Stromal cell of bone marrow (primary cell): Measurements from ENCODE around the gene OR2V1.
"Not testable (repeated sequence)": the region's sequence is repeated elsewhere in the genome, so short reads cannot be mapped to it uniquely, and the experiment has no call there.

ENCODE experiments used
- DNase-seq: peaks from one replicate; pipeline ENCODE4 v3.0.0-alpha.2; 2012; ENCODE audit warnings: low read depth

The OR2V1 gene

DNA sequence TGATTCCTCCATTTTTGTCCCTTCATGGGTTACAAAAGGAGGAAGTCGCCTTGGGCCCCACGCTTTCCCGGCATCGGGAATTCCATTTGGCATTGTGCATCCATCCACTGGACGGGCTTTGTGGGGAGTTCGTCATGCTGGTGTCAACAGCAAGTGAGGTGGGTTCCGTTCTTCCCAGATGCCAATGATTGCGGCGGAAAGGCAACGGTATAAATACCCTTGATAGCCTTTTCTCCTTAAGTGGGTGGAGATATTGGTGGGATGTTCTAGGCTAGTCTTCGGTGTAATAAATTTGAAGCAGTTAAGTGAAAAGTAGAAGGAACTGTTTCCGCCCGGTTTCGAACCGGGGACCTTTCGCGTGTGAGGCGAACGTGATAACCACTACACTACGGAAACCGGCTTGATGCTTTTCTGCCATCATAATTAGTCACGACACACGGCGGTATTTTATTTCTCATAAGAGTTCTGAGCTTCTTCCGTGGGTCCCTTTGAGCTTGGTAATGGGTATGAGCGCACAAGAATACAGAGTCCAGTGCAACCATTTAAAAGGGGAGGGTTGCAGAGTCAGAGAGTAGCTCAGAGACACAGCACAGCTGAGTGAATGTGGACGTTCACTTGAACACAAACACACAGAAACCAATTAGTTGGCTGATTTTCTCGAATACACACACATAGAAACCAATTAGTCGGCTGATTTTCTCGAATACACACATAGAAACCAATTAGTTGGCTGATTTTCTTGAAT is 28.9 kb downstream of the OR2V1 start:
- not testable (repeated sequence) for DNase-seq

DNA sequence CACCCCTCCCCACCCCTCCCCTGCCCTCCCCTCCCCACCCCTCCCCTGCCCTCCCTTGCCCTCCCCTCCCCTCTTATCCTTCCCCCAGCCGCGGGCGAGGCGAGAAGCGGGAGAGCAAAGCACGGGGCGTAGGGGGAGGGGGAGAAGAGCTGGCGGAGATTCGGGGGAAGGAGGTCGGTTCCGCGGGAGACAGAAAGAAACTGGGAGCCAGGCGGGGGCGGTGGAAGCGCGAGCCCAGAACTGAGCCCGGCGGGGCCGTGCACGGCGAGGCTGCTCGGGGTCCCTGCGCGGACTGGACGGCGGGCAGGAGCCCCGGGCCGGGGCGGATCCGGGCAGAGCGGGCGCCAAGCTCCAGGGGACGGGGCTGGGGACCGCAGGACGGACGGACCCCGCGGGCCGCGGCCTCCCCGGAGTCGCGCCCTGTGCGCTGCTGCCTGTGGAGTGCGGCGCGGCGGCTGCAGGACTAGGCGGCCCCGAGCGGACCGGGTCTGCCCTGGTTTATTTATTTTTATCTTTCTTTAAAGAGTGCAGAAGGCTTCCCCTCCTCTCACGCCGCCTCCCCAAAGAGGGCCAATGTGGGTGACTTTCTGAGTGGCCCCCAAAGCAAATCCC is 29.8 kb downstream of the OR2V1 start:
- not testable (repeated sequence) for DNase-seq

DNA sequence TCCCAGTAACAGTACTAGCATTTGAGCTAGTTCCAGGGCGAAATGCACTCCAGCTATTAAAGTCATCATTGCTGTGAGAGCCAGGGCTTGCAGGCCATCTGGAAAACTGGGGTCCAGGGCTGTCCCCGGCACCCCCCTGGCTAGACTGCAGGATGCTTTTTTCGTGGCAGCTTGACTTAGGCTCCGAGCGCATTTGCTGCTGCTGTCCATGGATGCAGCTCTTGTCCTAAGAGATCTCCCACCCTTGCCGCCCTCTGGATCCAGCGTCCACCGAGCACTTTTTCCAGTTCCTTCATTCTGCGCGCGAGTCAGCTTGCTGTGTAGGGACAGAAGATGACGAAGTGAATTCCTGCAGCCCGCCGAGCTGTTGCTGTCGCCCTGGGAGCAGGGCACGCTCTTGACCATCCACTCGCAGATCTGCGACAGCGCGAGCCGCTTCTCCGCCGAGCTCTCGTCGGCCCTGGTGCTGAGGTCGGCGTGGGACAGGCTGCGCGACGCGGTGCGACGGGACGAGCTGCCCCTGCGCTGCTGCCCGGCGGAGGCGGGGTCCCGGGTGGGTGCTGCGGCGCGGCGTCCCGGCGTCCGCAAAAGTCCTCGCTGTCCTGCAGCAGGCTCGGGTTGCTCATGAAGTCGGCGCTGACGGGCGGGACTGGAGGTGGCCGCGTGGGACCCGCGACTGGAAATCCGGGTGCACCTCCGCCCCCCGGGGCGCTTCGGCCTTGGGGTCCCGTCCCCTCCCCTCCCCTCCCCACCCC is 30.7 kb downstream of the OR2V1 start:
- no peak for DNase-seq

DNA sequence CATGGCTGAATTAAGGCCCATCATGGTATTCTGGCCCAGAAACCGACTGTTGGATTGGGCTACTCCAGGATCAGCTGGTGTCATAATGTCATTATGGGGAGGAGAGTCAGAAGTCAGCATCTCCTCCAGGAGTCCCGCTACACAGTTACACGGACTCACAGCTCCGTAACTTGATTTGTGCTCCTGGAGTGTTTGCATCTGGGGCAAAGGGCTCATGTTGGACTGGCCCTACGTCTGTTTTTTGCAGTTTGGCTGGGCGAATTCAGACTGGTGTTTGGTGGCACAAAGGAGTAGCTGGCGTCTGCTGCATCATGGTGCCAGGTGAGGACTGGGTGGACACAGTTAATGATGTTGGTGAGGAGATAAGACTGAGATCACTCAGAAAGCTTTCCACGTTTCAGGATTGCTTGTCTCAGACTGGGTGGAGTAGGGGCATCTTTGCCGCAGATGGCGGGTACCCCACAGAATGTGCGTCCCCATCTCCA is 31.3 kb downstream of the OR2V1 start:
- DNase-seq, result no peak

DNA sequence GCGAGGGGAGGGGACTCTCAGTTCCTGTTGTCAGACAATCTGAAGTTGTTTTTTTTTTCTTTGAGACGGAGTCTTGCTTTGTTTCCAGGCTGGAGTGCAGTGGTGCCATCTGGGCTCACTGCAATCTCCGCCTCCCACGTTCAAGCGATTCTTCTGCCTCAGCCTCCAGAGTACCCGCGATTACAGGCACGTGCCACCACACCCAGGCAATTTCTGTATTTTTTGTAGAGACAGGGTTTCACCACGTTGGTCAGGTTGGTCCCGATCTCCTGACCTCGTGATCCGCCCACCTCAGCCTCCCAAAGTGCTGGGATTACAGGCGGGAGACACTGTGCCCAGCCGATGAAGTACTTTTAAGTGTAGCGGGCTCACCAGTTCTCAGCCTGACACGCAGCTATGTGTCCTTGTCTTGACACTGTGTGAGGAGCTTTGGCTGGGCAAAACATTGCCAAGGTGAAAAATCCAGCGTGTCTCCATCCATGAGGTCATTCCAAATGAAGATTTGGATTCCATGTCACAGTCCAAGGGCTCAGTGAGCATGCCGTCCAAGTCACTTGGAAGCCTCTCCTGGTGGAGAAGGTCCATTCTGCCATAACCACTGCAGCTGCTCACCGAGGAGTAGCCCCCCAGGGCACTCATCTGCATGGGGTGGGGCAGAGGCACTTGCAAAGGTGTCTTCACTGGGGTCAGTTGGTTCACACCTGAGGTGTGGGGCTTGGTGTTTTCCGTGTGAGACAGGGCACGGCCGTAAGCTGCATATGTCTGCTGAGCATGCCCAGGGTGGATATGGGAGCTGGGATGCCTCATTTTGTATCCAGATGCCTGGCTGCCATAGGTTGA is 32.0 kb downstream of the OR2V1 start:
- DNase-seq, result no peak

DNA sequence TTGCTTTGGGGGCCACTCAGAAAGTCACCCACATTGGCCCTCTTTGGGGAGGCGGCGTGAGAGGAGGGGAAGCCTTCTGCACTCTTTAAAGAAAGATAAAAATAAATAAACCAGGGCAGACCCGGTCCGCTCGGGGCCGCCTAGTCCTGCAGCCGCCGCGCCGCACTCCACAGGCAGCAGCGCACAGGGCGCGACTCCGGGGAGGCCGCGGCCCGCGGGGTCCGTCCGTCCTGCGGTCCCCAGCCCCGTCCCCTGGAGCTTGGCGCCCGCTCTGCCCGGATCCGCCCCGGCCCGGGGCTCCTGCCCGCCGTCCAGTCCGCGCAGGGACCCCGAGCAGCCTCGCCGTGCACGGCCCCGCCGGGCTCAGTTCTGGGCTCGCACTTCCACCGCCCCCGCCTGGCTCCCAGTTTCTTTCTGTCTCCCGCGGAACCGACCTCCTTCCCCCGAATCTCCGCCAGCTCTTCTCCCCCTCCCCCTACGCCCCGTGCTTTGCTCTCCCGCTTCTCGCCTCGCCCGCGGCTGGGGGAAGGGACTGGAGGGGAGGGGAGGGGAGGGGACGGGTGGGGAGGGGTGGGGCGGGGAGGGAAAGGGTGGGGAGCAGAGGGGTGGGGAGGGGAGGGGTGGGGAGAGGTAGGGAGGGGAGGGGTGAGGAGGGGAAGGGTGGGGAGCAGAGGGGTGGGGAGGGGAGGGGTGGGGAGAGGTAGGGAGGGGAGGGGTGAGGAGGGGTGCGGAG is 33.0 kb downstream of the OR2V1 start:
- not testable (repeated sequence) for DNase-seq

DNA sequence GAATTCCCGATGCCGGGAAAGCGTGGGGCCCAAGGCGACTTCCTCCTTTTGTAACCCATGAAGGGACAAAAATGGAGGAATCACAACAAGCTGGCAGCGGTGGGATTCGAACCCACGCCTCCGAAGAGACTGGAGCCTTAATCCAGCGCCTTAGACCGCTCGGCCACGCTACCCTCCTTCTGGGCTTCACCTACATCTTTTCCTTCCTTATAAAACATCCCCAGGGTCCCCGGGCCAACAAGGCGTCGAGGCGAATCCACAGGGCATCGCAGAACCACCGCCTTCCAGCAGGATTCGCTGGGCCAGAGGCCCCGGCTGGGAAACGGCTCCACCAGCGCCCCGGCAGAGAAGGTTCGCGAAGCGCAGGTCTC is 33.6 kb downstream of the OR2V1 start:
- not testable (repeated sequence) for DNase-seq

DNA sequence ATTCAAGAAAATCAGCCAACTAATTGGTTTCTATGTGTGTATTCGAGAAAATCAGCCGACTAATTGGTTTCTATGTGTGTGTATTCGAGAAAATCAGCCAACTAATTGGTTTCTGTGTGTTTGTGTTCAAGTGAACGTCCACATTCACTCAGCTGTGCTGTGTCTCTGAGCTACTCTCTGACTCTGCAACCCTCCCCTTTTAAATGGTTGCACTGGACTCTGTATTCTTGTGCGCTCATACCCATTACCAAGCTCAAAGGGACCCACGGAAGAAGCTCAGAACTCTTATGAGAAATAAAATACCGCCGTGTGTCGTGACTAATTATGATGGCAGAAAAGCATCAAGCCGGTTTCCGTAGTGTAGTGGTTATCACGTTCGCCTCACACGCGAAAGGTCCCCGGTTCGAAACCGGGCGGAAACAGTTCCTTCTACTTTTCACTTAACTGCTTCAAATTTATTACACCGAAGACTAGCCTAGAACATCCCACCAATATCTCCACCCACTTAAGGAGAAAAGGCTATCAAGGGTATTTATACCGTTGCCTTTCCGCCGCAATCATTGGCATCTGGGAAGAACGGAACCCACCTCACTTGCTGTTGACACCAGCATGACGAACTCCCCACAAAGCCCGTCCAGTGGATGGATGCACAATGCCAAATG is 34.1 kb downstream of the OR2V1 start:
- DNase-seq, result not testable (repeated sequence)

DNA sequence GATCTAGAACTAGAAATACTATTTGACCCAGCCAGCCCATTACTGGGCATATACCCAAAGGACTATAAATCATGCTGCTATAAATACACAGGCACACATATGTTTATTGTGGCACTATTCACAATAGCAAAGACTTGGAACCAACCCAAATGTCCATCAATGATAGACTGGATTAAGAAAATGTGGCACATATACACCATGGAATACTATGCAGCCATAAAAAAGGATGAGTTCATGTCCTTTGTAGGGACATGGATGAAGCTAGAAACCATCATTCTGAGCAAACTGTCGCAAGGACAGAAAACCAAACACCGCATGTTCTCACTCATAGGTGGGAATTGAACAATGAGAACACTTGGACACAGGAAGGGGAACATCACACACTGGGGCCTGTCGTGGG is 35.8 kb downstream of the OR2V1 start:
- DNase-seq, result not testable (repeated sequence)

DNA sequence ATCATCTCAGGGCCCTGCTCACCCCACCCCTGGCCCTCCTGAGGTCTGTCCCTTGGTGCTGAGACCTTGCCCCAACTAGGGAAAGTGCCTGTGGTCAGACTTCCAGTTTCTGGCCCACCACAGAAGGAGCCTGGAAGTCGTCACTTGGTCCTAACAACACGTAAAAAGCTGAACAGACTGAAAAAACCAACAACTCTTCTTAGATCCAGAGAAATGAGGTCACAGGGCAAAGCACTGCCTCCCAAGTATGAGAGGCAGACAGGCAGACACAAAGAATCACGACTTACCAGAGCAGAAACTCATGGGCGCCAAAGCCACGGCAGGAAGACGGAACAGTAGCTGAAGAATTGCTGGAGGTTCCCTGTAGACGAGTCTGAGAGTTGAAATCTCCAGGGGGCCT is 38.5 kb downstream of the OR2V1 start:
- no peak for DNase-seq

DNA sequence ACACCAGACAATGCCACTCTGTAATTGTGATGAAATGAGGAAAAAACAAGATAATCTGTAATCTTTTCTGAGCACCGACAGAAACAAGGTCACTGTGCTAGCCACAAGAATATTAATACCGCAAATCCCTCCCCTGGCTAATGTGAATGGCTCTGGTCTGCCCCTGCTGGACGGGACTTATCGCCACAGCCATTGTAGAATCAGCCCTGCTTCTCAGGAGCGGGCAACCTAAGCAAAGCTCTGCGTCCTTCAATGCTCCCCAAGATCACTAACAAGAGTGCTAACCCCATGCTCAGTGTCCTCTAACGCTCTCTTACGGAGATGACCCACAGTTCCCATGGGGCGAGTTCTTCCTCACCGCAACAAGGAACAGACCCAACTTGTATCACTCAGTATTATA is 42.7 kb downstream of the OR2V1 start:
- no peak for DNase-seq

DNA sequence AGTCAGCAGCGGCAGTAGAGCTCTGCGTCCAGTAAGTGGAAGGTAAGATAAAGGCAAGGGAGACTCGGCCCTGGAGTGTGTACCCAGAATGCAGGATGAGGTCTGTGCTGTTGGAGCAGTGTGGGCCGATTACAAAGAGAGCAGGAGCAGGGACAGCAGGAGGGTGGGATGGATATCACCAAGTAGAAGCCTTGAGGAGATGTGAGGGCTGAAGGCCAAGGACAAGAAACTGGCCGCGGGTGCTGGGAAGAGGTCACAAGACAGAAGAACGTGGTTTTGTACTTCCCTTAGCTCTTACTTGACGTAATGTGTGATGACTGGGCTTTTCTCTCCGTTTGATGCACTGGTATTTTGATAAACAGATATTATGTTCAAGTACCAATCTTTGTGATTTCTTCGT is 43.7 kb downstream of the OR2V1 start:
- DNase-seq, result no peak

DNA sequence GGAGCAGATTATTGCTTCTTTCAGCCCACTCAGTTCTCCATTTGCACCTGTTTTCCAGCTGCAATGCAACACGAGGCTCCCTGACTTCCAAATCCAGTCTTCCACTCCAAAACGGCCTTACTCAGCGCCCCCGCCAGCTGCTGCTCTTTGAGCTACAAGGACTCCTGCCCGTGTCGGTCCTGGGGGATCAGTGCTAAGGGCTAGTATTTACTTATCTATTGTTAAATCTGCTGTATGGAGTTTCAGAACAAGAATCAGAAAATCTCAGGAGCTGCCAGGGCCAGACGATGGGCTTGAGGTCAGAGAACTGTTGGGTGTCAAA is 44.1 kb downstream of the OR2V1 start:
- no peak for DNase-seq

DNA sequence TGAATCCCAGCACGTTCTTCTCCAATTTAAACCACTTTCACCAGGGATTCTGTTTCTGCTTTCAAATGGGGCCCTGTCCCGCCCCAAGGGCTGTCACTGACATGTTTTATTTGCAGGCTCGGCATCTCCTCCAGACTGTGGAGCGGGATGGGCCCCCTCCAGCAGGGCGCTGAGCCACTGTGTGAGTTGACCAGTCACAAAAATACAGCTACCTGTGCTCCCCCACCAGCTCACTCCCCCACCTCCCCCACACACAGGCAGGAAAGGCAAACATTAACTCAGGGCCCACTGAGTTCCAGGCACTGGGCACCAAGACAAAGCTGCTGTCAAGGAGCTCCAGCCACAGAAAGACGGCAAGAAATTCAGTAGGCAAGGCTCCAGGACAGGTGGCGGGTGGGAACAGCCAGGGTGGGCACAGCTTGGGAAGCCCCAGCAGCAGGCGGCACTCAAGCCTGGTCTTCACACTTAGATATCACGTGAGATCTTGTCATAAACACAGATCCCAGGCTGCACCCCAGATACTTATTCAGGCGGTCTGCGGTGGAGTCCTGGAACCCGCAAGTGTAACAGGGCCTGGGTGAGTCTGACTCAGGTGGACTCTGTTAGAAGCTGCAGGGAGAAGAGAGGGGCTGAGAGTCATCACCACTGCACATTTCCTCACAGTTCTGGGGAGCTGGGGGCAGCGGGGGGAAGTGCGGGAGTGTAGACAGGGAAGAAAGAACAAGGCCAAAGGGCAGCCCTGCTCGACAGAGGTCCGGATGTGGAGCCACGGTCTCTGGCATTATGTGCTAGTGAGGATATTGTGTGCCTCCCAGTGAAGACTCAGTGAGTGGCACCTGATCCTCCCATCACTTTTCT is 44.7 kb downstream of the OR2V1 start:
- DNase-seq, result no peak

DNA sequence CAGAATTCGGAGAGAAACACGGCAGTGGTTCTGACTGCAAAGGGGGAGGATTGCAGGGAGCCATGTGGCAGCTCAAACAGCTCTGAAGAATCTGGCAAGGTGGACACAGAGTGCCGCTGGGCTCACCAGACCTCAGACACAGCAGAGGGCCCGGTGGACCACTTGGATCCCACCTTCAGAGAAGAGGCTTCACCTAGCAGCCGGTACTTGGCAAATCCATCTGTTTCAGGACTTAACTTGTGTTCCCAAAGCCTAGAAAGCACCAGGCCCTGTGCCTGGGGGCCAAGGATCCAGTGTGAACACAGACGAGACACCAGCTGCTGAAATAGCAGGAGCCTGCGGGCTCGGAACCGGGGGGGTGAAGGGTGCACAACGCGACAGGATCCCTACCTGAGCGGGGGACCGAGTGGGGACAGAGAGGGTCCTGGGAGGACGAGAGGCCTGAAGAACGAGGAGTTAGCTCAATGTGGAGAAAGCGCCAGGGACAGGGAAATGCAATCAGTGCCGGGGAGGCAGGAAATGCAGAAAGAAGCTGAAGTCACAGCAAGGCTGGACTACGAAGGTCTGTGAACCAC is 46.3 kb downstream of the OR2V1 start:
- DNase-seq, result no peak

DNA sequence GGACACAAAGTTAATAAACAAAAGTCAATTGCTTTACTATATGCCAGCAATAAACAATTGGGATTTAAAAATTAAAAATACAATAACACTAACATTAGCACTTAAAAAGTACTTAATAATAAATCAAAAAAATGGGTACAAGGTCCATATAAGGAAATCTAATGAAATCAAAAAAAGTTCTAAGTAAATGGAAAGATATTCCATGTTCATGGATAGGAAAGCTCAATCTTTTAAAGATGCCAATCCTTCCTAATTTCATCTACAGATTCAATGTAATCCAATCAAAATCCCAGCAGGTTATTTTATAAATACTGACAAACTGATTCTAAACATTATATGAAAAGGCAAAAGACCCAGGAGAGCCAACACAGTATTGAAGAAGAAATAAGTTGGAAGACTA is 49.0 kb downstream of the OR2V1 start:
- no peak for DNase-seq

DNA sequence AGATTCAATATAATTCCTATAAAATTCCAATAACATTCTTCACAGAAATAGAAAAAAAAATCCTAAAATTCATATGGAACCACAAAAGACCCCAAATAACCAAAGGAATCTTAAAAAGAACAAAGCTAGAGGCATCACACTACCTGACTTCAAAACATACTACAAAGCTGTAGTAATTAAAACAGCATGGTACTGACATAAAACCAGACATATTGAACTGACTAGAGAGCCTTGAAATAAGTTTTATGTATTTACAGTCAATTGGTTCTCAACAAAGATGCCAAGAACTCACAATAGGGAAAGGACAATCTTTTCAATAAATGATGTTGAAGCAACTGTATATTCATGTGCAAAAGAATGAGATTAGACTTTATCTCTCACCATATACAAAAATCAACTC is 54.0 kb downstream of the OR2V1 start:
- DNase-seq, result no peak
